Hepatic stellate cell (primary cell): ENCODE data around the gene LILRA6.
"Not testable (repeated sequence)": the region's sequence is repeated elsewhere in the genome, so short reads cannot be mapped to it uniquely, and the experiment has no call there.

ENCODE experiments used
- DNase-seq: peaks from one replicate; pipeline ENCODE4 v3.0.0; 2011; ENCODE audit warnings: low spot score

Gene LILRA6

DNA sequence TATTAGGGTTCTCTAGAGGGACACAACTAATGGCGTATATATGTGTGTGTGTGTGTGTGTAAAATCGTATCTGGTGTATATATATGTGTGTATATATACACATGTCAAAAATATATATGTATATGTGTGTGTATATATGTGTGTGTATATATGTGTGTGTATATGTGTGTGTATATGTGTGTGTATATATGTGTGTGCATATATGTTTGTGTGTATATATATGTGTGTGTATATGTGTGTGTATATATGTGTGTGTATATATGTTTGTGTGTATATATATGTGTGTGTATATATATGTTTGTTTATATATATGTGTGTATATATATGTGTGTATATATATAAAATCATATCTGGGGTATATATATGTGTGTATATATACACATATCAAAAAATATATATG lies 19.9 kb upstream of the LILRA6 start:
- no peak for DNase-seq

DNA sequence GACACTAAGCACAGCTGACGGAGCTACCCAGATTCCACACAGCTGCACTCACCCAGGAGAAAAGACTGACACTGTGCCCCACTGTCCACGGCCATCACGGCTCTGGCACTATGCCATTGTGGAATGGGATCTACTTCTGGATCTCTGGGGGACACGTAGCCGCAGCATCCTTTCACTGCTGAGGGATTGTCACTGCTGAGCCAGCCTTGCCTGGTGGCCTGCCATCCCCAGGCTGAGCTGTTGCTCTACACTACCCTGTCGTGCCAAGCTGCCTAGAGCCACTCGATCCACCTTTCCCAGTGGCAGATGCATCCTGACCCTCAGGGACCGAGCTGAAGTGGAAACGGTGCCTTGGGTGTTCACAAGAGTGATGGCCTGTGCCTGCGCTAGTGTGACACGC lies 19.5 kb upstream of the LILRA6 start:
- DNase-seq, result no peak

DNA sequence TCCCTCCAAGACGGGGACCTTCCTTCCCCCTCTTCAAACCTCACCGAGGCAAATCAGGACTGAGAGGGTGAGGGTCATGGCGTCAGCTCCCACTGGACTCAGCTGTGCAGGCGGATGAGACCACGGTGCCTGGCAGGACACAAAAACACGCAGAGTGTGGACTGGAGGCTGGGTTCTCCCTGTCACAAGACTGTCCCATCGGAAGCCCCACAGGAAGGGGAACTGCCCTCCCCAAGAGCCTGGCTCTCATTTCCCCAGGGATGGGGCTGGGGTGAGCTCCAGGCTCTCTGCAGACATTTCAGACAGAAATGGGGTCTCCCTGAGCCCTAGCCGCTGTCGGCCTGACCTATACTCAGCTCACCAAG lies 14.5 kb upstream of the LILRA6 start, which contains the start of gene LILRB5:
Gene LILRB5, minus strand, starts transcription at position 158 of the 365 bp plus-strand sequence. Its CDS starts 80 bp downstream, at position 78.
- no peak for DNase-seq

DNA sequence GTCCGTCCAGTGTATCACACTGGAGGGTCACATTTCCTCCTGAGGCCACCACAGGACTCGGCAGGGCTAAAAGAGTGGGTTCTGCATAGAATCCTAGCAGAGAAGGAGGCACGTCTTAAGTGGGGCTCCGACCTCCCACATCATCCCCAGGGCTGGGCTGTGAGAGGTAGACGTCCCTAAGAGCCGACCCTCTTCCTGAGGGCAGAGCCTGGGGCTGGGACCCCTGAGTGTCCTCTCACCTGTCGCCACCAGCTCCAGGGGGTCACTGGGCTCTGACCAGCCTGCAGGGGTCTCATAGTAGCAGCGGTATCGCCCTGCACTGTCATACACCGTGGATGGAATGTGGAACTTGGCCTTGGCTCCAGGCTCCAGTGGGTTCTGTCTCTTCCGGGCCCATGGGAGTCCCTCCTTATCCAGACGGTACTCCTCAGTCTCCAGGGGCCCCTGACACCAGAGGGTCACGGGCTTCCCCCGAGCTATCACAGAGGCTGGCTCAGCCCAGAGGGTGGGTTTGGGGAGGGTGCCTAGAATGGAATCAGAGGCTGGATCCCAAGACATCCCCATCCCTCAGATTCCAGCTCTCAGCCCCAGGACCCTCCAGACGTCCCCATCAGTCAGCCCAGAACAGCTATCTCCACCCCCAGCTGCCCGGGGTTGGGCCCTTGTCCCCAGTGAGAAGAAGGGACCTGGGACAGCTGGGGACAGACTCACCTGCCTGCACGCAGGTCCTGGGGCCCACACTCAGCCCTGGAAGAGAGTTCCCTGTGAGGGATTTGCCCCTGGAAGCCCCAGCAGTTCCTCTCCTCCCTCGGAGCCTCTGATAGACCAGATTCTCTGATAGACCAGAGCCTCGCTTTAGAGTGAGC lies 13.9 kb upstream of the LILRA6 start:
- no peak for DNase-seq

DNA sequence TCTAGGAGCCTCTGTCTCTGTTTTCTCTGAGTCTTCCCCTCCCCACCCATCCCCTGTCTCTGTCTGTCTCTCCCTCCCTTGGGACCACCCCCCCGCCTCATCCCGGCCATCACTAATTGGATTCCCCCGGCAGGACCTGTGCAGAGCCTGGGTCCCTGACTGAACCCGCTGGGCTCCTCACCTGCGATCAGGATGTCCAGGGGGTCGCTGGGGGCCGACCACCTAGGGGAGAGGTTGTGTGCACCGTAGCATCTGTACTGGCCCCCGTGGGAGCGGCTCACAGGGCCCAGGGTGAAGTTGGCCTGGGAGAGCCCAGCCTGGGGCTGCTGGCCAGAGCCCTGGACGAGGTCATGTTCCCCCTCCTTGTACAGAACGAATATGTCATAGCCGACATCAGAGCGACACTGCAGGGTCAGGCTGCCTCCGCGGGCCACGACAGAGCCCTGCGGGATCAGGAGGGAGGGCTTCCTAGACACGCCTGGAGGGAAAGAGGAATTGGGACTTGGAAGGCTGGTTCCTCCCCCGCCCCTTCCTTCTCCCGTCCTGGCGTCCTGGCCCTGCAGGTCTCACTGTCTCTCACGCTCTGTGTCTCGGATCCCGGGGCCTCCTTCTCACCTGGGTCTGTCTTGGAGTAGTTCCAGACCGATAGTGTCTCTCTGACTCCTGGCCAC lies 12.7 kb upstream of the LILRA6 start:
- DNase-seq, result no peak

DNA sequence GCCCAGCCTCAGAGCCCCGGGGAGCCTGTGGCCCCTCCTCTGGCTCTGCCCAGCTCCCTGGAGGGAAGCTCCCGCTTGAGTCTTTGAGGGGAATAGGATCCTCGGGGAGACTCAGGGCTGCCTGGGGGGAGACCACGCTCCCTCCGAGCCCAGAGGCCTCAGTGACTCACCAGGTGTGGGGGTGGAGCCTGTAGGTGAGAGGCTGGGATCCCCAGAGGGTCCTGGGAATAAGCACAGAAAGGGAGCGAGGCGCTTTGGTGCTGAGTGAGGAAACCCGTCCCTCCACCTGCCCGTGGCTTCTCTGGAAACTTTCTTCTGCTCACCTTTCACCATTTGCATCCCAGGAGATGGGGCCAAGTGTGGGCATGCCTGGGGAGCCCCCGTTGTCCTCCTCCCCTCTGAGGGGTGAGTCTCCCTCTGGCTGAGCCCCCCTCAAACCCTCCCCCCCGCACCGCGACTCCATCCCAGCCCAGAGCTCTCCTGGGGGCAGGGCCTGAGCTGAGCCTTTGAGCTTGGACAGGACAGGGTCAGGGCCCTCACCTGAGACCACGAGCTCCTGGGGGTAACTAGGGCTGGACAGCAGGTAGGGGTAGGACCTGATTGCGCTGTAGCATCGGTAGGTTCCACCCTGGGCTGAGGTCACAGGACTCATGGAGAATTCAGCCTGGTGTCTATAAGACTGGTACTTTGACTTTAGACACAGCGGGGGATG lies 11.8 kb upstream of the LILRA6 start:
- no peak for DNase-seq

DNA sequence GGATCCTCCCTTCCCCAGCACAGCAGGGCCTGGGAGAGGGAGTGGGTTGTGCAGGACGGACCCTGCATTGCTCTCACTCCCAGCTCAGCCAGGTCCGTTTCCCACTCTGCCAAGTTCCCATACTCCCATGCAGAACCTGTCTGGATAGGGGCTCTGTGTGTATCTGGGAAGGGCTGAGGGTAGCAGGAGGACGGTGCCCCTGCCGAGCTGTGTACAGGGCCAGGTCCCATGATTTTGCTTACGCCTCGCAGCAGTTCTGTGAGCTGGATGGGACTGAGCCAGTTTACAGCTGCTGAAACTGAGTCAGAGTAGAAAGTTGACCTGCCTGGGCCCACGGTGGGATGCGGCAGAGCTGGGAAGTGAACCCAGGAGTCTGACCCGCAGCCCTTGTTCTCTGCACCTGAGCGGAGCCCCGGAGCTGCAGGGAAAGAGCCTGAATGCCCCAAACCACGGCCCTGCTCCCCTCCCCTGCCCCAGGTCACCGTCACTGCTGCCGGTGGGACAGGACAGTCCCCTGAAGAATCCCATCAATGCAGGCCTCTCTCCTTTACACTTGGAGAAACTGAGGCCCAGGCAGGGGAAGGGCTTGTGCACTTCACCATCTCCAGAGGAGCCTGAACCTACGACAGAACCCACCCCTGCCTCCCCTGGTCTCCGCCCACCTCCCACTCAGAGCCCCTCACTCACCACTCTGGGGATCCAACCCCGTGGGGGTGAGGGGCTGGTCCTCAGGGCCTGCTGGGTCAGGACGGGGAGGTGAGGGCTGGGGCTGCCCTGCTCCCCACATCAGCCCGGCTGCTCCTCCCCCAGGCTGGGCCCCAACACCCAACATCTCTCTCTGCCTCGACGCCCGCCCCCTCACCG lies 11.0 kb upstream of the LILRA6 start:
- DNase-seq, result no peak

DNA sequence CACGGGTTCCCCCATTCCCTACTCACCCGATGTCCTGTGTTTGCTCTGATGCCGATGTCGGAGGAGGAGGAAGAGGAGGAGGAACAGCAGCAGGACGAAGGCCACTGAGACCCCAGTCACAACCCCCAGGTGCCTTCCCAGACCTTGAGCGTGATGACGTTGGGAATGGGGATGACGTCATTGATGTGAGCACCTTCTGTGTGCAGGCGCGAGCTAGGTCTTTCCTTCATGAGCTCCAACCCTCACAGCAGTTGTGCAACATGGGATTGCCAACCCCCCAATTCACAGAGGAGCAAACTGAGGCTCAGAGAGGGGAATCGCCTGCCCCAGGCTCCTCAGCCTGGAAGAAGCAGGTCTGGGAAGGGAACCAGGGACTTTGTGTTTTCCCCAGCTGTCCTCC lies 10.3 kb upstream of the LILRA6 start:
- no peak for DNase-seq

DNA sequence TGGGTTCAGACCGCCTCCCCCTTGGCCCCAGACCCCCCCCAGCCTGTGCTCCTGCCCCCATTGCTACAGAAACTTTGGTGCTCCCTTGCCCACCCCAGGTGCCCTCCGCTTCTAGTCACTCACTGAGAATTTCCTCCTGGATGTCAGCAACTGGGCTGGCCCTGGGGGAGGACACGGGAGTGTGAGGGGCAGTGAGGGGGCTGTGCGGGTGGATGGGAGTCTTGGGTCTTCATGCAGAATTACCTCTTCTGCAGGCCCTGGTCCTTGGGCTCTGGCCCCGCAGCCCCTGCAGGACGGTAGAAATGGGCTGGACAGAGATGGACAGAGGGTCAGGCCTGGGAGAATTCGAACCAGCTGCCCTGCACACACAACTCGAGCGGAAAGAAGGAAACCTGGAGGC lies 9.7 kb upstream of the LILRA6 start:
- no peak for DNase-seq

DNA sequence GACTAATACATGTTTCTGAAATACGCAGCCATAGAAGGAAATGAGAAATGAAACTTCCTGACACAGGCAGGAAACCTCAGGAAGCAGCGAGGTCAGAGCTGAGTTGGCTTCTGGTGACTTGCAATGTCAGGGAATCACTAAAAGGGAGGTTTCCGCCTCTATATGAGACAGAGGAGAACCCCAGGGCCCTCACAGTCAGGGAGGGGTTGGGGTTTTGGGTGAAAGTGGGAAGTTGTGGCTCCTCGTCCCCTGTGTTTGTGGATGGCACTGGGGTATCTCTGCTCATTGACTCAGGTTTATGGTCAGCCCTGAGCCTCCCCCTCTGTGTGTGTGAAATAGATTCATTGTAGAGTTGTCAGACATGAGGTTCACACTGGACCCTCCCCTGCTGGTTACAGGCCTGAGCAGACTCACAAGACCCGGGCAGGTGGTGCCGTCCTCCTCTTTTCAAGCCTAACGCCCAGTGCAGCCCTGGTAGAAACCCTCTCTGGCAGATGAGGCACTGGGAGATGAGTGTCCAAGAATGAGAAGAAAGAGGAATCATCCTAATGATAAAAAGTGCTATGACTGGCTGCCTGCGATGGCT lies 5.5 kb upstream of the LILRA6 start:
- no peak for DNase-seq

DNA sequence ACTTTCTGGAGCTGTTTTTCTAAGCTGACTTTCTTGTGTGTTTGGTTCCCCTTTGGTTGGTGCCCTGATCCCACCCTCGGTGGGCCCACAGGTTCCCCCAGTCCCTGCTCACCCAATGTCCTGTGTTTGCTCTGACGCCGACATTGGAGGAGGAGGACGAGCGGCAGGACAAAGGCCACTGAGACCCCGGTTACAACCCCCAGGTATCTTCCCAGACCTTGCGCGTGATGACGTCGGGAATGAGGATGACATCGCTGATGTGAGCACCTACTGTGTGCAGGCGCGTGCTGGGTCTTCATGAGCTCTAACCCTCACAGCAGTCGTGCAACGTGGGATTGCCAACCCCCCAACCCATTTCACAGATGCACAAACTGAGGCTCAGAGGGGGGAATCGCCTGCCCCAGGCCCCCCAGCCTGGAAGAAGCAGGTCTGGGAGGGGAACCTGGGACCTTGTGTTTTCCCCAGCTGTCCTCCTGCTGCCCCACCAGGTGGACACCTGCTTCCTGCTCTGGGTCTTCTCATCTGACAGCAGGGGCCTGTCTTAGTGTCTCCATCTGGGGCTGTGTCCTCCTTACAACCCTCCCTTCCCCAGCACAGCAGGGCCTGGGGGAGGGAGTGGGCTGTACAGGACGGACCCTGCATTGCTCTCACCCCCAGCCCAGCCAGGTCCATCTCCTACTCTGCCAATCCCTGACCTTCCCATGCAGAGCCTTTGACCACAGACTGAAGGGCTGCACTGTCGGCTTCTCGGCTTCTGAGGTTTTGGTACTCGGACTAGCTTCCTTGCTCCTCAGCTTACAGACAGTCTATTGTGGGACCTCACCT lies 4.7 kb upstream of the LILRA6 start:
- no peak for DNase-seq

DNA sequence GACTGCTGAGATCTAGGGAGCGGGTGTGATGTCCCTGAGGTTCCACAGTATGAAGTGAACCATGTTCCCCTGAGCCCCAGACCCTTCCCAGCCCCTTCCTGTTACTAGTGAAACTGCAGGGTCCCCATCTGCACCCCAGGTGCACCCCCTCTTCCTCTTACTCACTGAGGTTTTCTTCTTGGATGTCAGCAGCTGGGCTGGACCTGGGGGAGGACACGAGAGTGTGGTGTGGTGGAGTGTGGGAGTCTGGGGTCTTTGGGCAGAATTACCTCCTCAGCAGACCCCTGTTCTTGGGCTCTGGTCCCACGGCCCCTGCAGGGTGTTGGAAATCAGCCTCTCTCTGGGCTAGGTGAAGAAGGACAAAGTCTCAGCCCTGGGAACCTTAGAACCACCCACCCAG lies 3.3 kb upstream of the LILRA6 start:
- no peak for DNase-seq

DNA sequence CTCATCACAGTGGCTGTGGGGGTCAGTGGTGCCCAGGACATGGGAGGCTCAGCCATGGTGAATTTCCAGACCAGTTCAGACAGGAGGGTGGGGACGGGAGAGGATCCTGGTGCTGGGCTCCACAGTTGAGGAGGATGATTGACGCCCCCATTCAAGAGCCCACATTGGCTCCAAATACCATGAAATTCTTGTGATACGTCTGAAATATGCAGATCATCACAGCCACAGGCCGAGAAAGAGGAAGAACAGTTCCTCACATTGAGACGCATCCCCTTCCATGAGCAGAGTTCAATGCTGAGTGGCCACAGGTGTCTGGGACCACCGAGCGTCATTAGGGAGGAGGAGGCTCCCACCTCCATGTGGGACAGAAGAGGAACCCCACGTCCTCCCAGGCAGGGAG lies 1.2 kb upstream of the LILRA6 start:
- DNase-seq, result not testable (repeated sequence)

DNA sequence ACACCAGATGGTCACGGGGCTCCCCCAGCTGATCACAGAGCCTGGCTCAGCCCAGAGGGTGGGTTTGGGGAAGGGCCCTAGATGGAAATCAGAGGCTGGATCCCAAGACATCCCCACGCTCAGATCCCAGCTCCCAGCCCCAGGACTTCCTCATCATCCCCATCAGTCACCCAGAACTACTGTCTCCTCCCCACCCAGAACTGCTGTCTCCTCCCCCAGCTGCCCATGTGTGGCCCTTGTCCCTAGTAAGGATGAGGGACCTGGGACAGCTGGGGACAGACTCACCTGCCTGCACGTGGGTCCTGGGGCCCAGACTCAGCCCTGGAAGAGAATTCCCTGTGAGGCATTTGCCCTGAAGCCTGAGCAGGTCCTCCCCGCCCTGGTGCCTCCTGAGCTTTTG lies 356 bp downstream of the LILRA6 start:
- not testable (repeated sequence) for DNase-seq

DNA sequence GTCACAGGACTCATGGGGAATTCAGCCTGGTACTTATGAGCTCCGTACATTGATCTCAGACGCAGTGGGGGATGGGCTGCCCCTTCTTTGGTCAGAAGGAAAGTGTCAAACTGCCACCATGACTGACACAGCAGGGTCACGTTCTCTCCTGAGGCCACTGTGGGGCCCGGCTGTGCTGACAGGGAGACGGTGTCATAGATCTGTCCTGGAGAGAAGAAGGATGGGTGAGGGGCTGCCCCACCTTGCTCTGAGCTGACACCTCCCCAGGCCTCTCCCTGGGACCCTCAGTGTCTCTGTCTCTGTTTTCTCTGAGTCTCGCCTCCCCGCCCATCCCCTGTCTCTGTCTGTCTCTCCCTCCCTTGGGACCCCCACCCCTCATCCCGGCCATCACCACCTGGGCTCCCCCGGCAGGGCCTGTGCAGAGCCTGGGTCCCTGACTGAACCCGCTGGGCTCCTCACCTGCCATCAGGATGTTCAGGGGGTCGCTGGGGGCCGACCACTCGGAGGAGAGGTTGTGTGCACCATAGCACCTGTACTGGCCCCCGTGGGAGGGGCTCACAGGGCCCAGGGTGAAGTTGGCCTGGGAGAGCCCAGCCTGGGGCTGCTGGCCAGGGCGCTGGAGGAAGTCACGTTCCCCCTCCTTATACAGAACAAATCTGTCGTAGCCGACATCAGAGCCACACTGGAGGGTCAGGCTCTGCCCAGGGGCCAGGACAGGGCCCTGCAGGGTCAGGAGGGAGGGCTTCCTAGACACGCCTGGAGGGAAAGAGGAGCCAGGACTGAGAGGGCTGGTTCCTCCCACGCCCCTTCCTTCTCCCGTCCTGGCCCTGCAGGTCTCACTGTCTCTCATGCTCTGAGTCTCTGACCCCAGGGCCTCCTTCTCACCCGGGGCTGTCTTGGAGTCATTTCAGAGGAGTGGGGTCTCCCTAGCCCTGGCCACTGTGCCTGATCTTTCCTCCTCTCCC lies 1.9 kb downstream of the LILRA6 start:
- DNase-seq, result not testable (repeated sequence)

DNA sequence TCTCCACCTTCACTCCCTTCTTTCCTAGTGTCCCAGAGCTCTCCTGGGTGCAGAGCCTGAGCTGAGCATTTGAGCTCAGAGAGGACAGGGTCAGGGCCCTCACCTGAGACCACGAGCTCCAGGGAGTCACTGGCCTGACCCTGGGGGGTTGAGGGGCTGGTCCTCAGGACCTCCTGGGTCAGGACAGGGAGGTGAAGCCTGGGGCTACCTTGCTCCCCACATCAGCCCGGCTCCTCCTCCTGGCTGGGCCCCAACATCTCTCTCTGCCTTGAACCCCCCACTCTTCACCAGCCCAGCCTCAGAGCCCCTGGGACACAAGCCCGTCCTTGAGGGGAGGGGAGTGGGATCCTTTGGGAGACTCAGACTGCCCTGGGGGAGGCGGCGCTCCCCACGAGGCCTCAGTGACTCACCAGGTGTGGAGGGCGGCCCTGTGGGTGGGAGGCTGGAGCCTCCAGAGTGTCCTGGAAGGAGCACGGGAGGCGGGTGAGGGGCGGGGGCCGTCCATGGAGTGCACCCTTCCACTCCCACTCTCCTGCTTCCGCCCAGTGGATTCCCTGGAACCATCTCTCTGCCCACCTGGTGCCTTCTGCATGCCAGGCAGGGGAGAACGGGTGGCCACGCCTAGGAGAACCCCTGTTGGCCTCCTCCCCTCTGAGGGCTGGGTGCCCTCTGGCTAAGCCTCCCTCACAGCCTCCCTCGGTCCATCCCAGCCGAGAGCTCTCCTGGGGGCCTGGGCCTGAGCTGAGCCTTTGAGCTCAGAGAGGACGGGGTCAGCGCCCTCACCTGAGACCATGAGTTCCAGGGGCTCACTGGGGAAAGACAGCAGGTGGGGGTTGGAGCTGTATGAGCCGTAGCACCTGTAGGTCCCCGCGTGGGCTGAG lies 2.9 kb downstream of the LILRA6 start:
- not testable (repeated sequence) for DNase-seq

DNA sequence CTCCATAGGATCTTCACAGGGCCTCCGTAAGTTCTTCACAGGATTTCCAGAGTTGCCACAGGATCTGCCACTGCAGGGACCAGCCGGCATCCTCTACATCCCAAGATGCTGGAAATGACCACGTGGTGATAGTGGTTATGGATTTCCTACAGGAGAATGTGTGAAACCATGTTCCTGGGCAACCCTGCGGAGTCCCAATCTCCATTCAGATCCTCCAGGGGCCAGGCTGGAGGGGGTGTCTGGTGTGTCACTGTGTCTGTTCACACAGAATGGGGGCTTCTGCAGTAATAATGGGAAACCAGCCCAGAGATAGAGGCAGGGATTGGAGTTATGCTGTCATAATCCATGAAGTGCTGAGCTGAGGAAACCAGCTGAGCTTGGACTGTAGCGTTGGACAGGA lies 8.6 kb downstream of the LILRA6 start:
- DNase-seq, result no peak
